GM18526 (cell line): Measurements from ENCODE around the gene MTHFSD.

Experiments used
- POLR2A ChIP-seq: IDR thresholded peaks from 3 replicates; pipeline ENCODE4 v1.6.1; 2011; ENCODE audit not compliant: insufficient read length; ENCODE audit errors: extremely low read depth

The MTHFSD gene

DNA sequence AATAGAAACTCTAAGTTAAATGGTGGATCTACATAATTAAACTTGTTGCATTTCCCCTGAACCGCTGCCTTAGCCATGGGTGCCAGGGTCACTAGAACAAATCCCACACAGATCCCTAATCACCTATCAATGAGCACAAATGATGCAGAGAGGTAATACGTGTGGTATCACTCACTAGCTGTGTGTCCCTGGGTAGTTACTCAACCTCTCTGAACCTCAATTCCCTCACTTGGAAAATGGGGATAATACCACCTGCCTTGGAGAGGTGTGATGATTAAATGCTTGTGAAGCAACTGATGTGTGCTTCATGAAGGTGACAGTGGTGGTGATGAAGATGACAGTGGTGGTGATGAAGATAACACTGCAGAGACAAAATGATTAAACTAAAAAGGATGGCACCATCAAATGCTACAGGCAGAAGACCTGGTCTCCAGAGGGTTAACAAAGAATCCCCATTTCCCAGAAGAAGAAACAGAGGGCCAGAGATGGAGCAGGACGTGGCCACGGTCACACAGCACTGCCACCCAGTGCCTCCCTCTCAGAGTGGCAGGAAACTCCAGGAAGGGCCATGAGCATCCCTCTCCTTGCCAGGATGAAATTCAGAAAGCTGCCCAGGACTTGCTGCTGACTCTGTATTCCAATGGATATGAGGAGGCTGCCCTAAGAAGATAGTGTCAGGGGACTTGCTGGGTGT lies 62.6 kb downstream of the MTHFSD start:
- no peak for TF ChIP-seq POLR2A

GRCh38 chr16:86491640-86492023 lies 63.4 kb downstream of the MTHFSD start:
- TF ChIP-seq POLR2A: no peak

DNA sequence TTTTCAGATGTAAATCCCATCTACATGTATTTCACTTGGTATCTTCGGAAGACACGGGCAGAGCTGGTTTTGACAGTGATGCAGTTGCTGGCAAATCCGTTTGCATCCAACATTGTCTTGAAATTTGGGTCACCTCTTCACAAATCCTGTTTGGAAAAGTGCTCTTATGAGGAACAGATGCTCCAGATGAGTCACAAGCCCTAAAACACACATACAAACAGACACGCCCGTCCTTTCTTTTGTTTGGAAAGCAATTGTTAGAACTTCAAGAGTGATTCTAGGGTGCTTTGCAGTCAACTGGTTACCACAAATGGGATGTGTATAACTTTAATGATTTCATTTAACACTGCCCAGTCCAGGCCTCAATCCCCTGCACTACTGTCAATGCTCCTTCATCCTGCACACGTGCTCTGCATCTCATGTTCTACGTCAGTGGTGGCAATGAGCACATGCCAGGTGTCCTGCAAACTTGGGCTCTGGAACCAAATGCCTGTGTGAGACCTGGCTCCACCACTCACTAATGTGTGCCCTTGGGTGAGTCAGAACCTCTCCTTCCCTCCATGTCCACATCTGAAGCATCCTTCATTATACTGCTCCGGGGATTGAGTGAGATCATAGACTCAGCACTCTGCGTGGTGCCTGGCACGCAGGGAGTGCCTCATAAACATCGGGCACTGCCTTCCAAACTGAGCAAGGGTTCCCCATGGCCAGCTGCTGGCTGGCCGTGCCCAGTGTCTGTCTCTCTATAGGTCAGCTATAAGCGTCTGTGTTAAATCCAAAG lies 64.0 kb downstream of the MTHFSD start:
- no peak for TF ChIP-seq POLR2A

- TF ChIP-seq POLR2A: no peak
Measured at GRCh38 chr16:86485746-86486145, 69.3 kb downstream of the MTHFSD start.

DNA sequence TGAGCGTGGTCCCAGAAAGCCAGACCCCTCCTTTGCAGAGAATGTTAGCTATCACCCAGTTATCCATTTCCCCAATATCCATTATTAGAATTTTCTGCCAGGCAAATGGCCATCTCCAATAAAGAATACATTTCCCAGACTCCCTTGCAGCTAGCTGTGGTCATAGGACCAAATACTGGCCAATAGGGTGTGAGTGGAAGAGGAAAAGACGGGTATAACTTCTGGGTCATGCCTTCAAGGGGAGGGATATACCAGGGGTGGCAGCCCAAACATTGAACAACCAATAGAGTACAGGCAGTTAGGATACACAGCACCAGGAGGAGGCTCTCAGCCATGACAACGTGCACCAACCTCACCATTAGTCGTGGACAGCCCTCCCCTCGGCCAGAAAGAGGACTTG lies 70.8 kb downstream of the MTHFSD start:
- no peak for TF ChIP-seq POLR2A

DNA sequence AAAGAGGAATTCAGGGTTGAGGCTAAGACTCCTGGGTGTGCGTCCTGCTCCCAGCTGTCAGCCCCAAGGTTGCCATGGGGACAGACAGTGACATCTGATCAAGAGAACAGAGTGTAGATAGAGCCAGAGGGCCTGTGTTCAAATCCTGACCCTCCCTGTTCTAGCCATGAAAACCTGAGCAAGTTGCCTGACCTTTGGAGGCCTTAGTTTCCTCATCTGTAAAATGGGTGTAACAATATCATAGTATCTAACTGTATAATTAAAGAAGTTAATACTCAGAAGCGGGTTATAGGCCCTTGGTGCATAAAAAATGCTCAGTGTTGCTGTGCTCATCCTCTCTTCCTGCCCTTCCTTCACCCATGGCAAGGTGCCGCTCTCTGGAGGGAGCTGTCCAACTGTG lies 73.4 kb downstream of the MTHFSD start:
- TF ChIP-seq POLR2A: no peak

DNA sequence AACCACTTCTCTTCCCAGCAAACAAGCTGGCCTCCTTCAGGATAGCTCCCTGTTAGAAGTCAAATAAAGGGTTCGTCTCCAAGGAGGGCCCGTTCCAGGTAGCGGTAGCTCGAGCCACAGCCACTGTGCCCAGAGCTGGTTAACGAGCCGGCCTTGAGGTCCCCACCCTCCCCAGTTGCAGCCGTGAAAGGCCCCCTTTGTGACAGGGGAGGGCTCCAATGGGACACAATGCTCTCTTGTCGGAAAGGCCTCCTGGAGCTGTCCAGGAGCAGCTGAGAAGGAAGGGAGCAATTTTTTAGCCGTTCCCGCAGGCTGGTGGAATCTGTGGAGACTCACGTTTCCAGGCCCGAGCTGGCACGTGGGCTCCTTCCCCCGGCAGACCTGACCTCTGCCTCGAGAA lies 74.6 kb downstream of the MTHFSD start:
- no peak for TF ChIP-seq POLR2A
